HG03159 (cell line): ENCODE data around the gene NADK.

ENCODE experiments used
- ATAC-seq: cut with Tn5 transposase; IDR thresholded peaks from one replicate; pipeline ENCODE4 v1.9.1; 2021; ENCODE audit warnings: mild to moderate bottlenecking, moderate library complexity; ENCODE audit not compliant: unreplicated experiment

NADK gene

GRCh38 chr1:1777950-1778662 is at the start of gene NADK:
TSS of gene NADK (minus strand) at chr1:1778470. CDS start at chr1:1765406, 13,064 bp downstream.
- ATAC-seq, result peak; percentile 32

GRCh38 chr1:1827089-1827848 is 49.0 kb upstream of the NADK start:
- no peak for ATAC-seq

GRCh38 chr1:1826356-1827088 is 48.3 kb upstream of the NADK start:
- ATAC-seq, result no peak

- ATAC-seq, result no peak
Observed at GRCh38 chr1:1825217-1825616, 46.9 kb upstream of the NADK start.

- ATAC-seq, result no peak
Observed at GRCh38 chr1:1819762-1820161, 41.5 kb upstream of the NADK start.

GRCh38 chr1:1817221-1817620 is 39.0 kb upstream of the NADK start:
- ATAC-seq, result no peak

GRCh38 chr1:1815606-1816281 is 37.5 kb upstream of the NADK start:
- ATAC-seq, result no peak

GRCh38 chr1:1809489-1809888 is 31.2 kb upstream of the NADK start:
- ATAC-seq, result no peak

GRCh38 chr1:1808206-1808605 is 29.9 kb upstream of the NADK start:
- ATAC-seq, result no peak

GRCh38 chr1:1806890-1807289 is 28.6 kb upstream of the NADK start:
- ATAC-seq, result no peak

GRCh38 chr1:1804301-1804700 is 26.0 kb upstream of the NADK start:
- no peak for ATAC-seq

- no peak for ATAC-seq
Observed at GRCh38 chr1:1802871-1803270, 24.6 kb upstream of the NADK start.

- peak; percentile 74 for ATAC-seq
Observed at GRCh38 chr1:1799716-1800115, 21.4 kb upstream of the NADK start.

GRCh38 chr1:1797731-1798341 is 19.6 kb upstream of the NADK start:
- no peak for ATAC-seq

GRCh38 chr1:1796466-1796865 is 18.2 kb upstream of the NADK start:
- ATAC-seq, result no peak

- no peak for ATAC-seq
Observed at GRCh38 chr1:1794999-1795398, 16.7 kb upstream of the NADK start.

- no peak for ATAC-seq
Observed at GRCh38 chr1:1793481-1794244, 15.4 kb upstream of the NADK start.

- ATAC-seq, result no peak
Observed at GRCh38 chr1:1788646-1789431, 10.6 kb upstream of the NADK start.

- no peak for ATAC-seq
Observed at GRCh38 chr1:1788136-1788535, 9.9 kb upstream of the NADK start.
